Caki2 (cell line): Measurements from ENCODE around the gene PRSS53. TPM values are rescaled to one million over a fixed set of nuclear protein-coding genes. Genes with fewer than 3 reads are reported as not detected.

Experiments
- DNase-seq: peaks from one replicate; pipeline ENCODE4 v3.0.0-alpha.2; 2015; ENCODE audit warnings: low read depth
- in situ Hi-C: cut with HindIII; loops from 2 replicates; pipeline ENCODE4 v1.10.0; 2016; ENCODE audit warnings: low sequenced_read_pairs, low pct_unique_long_range_greater_than_20kb, mixed read lengths
- total RNA-seq: library from RNA; depleted of rRNA; stranded (reverse); fragments of >200 nt; shearing (Covaris generic); gene quantifications from 2 replicates; pipeline ENCODE4 v1.2.3, GENCODE V29; 2014; ENCODE audit warnings: low replicate concordance

PRSS53 gene
- total RNA-seq, 1 experiment from 2014 or later = 5.1 TPM

- DNase-seq = peak; percentile 64
- in situ Hi-C loops = no loop called here
Measured at GRCh38 chr16:31064882-31065461, 23.8 kb downstream of the PRSS53 start.

- no peak for DNase-seq
- in situ Hi-C loops = no loop called here
Measured at GRCh38 chr16:31063843-31064611, 24.7 kb downstream of the PRSS53 start.

- in situ Hi-C loops = no loop called here
- DNase-seq = no peak
Measured at GRCh38 chr16:31063495-31063842, 25.3 kb downstream of the PRSS53 start.

- in situ Hi-C loops = no loop called here
- no peak for DNase-seq
Measured at GRCh38 chr16:31061813-31062440, 26.8 kb downstream of the PRSS53 start.

- DNase-seq = no peak
- in situ Hi-C loops = no loop called here
Measured at GRCh38 chr16:31061126-31061812, 27.5 kb downstream of the PRSS53 start.

GRCh38 chr16:31055613-31056012 lies 33.1 kb downstream of the PRSS53 start:
- DNase-seq = no peak
- in situ Hi-C loops = no loop called here

GRCh38 chr16:31052114-31052513 lies 36.6 kb downstream of the PRSS53 start:
- in situ Hi-C loops = no loop called here
- DNase-seq = peak; percentile 95

GRCh38 chr16:31050280-31051030 lies 38.3 kb downstream of the PRSS53 start:
- in situ Hi-C loops = no loop called here
- DNase-seq = no peak

GRCh38 chr16:31043898-31044481 lies 44.8 kb downstream of the PRSS53 start:
- no peak for DNase-seq
- in situ Hi-C loops = no loop called here

- no peak for DNase-seq
- in situ Hi-C loops = no loop called here
Measured at GRCh38 chr16:31043352-31043751, 45.4 kb downstream of the PRSS53 start.

GRCh38 chr16:31042866-31043265 lies 45.9 kb downstream of the PRSS53 start:
- DNase-seq = no peak
- in situ Hi-C loops = no loop called here

- in situ Hi-C loops = no loop called here
Measured at GRCh38 chr16:31038993-31039392, 49.8 kb downstream of the PRSS53 start.

GRCh38 chr16:31036691-31037090 lies 52.1 kb downstream of the PRSS53 start:
- no peak for DNase-seq
- in situ Hi-C loops = no loop called here

More at GRCh38 chr16:31038993-31039392, 49.8 kb downstream of the PRSS53 start:
- DNase-seq = no peak

GRCh38 chr16:31033709-31034492 lies 54.8 kb downstream of the PRSS53 start:
- peak; percentile 76 for DNase-seq
- in situ Hi-C loops = no loop called here
